H9 (cell line): ENCODE results near the gene CCSER2. TPM values are rescaled to one million over a fixed set of nuclear protein-coding genes. Genes with fewer than 3 reads are reported as not detected.

Source experiments
- DNase-seq: peaks from one replicate; pipeline ENCODE4 v3.0.0-alpha.2; 2017
- H2AFZ ChIP-seq: one replicate; pipeline ENCODE4 v1.6.1; 2013; ENCODE audit warnings: mild to moderate bottlenecking, low read length, control low read depth, moderate library complexity
- H2AK5ac ChIP-seq: 2 replicates; pipeline ENCODE4 v1.6.1; 2013; ENCODE audit warnings: low read length, control low read depth, mixed read lengths; ENCODE audit not compliant: insufficient read length
- H2BK120ac ChIP-seq: one replicate; pipeline ENCODE4 v1.6.1; 2013; ENCODE audit warnings: low read depth, mild to moderate bottlenecking, low read length, control low read depth, inconsistent platforms; ENCODE audit not compliant: poor library complexity, severe bottlenecking
- H2BK12ac ChIP-seq: 2 replicates; pipeline ENCODE4 v1.6.1; 2013; ENCODE audit warnings: low read length, control low read depth, mixed read lengths, low read depth; ENCODE audit not compliant: insufficient read length
- H2BK15ac ChIP-seq: 2 replicates; pipeline ENCODE4 v1.6.1; 2013; ENCODE audit warnings: low read depth, low read length, control low read depth
- H2BK20ac ChIP-seq: one replicate; pipeline ENCODE4 v1.6.1; 2013; ENCODE audit warnings: low read depth, mild to moderate bottlenecking, low read length, control low read depth, inconsistent platforms; ENCODE audit not compliant: poor library complexity, severe bottlenecking
- H2BK5ac ChIP-seq: 2 replicates; pipeline ENCODE4 v1.6.1; 2013; ENCODE audit warnings: low read length, control low read depth, mixed read lengths; ENCODE audit not compliant: insufficient read length
- H3K14ac ChIP-seq: 2 replicates; pipeline ENCODE4 v1.6.1; 2013; ENCODE audit warnings: low read length, control low read depth; ENCODE audit not compliant: insufficient read depth
- H3K18ac ChIP-seq: 2 replicates; pipeline ENCODE4 v1.6.1; 2013; ENCODE audit warnings: low read depth, mild to moderate bottlenecking, mixed read lengths, low read length, control low read depth; ENCODE audit not compliant: insufficient read length
- H3K23ac ChIP-seq: 2 replicates; pipeline ENCODE4 v1.6.1; 2013; ENCODE audit warnings: low read length, control low read depth, mixed read lengths, low read depth; ENCODE audit not compliant: insufficient read length
- H3K23me2 ChIP-seq: 2 replicates; pipeline ENCODE4 v1.6.1; 2013; ENCODE audit warnings: low read depth, mild to moderate bottlenecking, mixed read lengths, low read length, control low read depth; ENCODE audit not compliant: insufficient read length, poor library complexity, severe bottlenecking
- H3K27ac ChIP-seq: 2 replicates; pipeline ENCODE4 v1.5.1; 2013; ENCODE audit warnings: low read length, control low read depth, mixed read lengths, low read depth; ENCODE audit not compliant: insufficient read length
- H3K27me3 ChIP-seq: 2 replicates; pipeline ENCODE4 v1.6.1; 2013; ENCODE audit warnings: low read length, control low read depth, inconsistent platforms; ENCODE audit not compliant: insufficient read depth
- H3K4ac ChIP-seq: 2 replicates; pipeline ENCODE4 v1.6.1; 2013; ENCODE audit warnings: low read depth, mild to moderate bottlenecking, control low read depth, inconsistent platforms, low read length, moderate library complexity
- H3K4me1 ChIP-seq: 2 replicates; pipeline ENCODE4 v1.6.1; 2013; ENCODE audit warnings: low read length, control low read depth, inconsistent platforms; ENCODE audit not compliant: insufficient read depth
- H3K4me2 ChIP-seq: 2 replicates; pipeline ENCODE4 v1.6.1; 2013; ENCODE audit warnings: low read length, control low read depth, mixed read lengths; ENCODE audit not compliant: insufficient read length, insufficient read depth
- H3K56ac ChIP-seq: 2 replicates; pipeline ENCODE4 v1.6.1; 2013; ENCODE audit warnings: low read depth, mild to moderate bottlenecking, mixed read lengths, low read length, control low read depth; ENCODE audit not compliant: insufficient read length
- H3K79me1 ChIP-seq: 2 replicates; pipeline ENCODE4 v1.6.1; 2013; ENCODE audit warnings: low read depth, mild to moderate bottlenecking, moderate library complexity, low read length, control low read depth, inconsistent platforms; ENCODE audit not compliant: insufficient read depth, poor library complexity, severe bottlenecking
- H3K79me2 ChIP-seq: 2 replicates; pipeline ENCODE4 v1.6.1; 2013; ENCODE audit warnings: low read length, control low read depth, inconsistent platforms; ENCODE audit not compliant: insufficient read depth
- H3K9ac ChIP-seq: 2 replicates; pipeline ENCODE4 v1.6.1; 2013; ENCODE audit warnings: low read length, control low read depth, mixed read lengths; ENCODE audit not compliant: insufficient read length; ENCODE audit errors: extremely low read depth
- H3K9me3 ChIP-seq: one replicate; pipeline ENCODE4 v1.6.1; 2013; ENCODE audit warnings: low read depth, low read length, inconsistent platforms; ENCODE audit not compliant: control insufficient read depth
- H3T11ph ChIP-seq: one replicate; pipeline ENCODE4 v1.6.1; 2013; ENCODE audit warnings: mild to moderate bottlenecking, low read length, control low read depth, inconsistent platforms
- H4K20me1 ChIP-seq: one replicate; pipeline ENCODE4 v1.6.1; 2013; ENCODE audit not compliant: control insufficient read depth, insufficient read length, insufficient read depth
- H4K5ac ChIP-seq: 2 replicates; pipeline ENCODE4 v1.6.1; 2013; ENCODE audit warnings: low read depth, mild to moderate bottlenecking, mixed read lengths, low read length, control low read depth; ENCODE audit not compliant: insufficient read length
- H4K8ac ChIP-seq: replicated peaks from 2 replicates; pipeline ENCODE4 v1.6.1; 2013; ENCODE audit warnings: low read length, control low read depth, mixed read lengths, low read depth; ENCODE audit not compliant: insufficient read length
- H4K91ac ChIP-seq: 2 replicates; pipeline ENCODE4 v1.6.1; 2013; ENCODE audit warnings: low read depth, mild to moderate bottlenecking, moderate library complexity, mixed read lengths, low read length, control low read depth; ENCODE audit not compliant: insufficient read length
- H3K27ac Mint-ChIP-seq, 3 experiments: 2 replicates in 2 of 3; 3 replicates in 1 of 3; pipeline ENCODE4 v1.8.0; 2020 to 2021; ENCODE audit warnings: mixed read lengths in 3 of 3, mild to moderate bottlenecking in 1 of 3, moderate library complexity in 1 of 3
- H3K27me3 Mint-ChIP-seq: 2 replicates; pipeline ENCODE4 v1.8.0; 2021; ENCODE audit warnings: low read depth, mild to moderate bottlenecking, moderate library complexity, mixed read lengths
- H3K36me3 Mint-ChIP-seq, 3 experiments: 2 replicates in 2 of 3; 3 replicates in 1 of 3; pipeline ENCODE4 v1.8.0; 2020 to 2021; ENCODE audit warnings: low read depth in 3 of 3, mixed read lengths in 3 of 3; ENCODE audit not compliant: insufficient read depth in 1 of 3
- H3K4me1 Mint-ChIP-seq, 2 experiments: 2 replicates each; pipeline ENCODE4 v1.8.0; 2020; ENCODE audit warnings: mixed read lengths in 2 of 2
- H3K4me3 Mint-ChIP-seq, 2 experiments: 2 replicates in 1 of 2; 3 replicates in 1 of 2; pipeline ENCODE4 v1.8.0; 2020 to 2021; ENCODE audit warnings: mild to moderate bottlenecking in 2 of 2, mixed read lengths in 2 of 2, moderate library complexity in 1 of 2
- H3K9me3 Mint-ChIP-seq, 2 experiments: 2 replicates in 1 of 2; 3 replicates in 1 of 2; pipeline ENCODE4 v1.8.0; 2020; ENCODE audit warnings: mild to moderate bottlenecking in 2 of 2, mixed read lengths in 2 of 2, moderate library complexity in 1 of 2
- WGBS: extraction: QIAGEN DNeasy Blood & Tissue Kit; methylation state at CpG from one replicate; pipeline ENCODE4 v1.1.7; 2013; ENCODE audit warnings: missing lambda C conversion rate, low lambda C conversion rate, mixed read lengths; ENCODE audit not compliant: insufficient read length; ENCODE audit errors: extremely low coverage; 5-methylcytosine and 5-hydroxymethylcytosine counted together
- total RNA-seq: library from RNA; stranded (reverse); gene quantifications from 2 replicates; pipeline ENCODE4 v1.2.1, GENCODE V29; 2021
- TF ChIP-seq, protein P1 (sequence below): fragments of 200-600 bp; sonication (generic); conservative IDR thresholded peaks from 3 replicates; pipeline ENCODE4 v1.8.0; 2021; ENCODE audit warnings: antibody characterized with exemption, mild to moderate bottlenecking

The CCSER2 gene
- total RNA-seq, 1 experiment from 2014 or later = 22.2 TPM

DNA sequence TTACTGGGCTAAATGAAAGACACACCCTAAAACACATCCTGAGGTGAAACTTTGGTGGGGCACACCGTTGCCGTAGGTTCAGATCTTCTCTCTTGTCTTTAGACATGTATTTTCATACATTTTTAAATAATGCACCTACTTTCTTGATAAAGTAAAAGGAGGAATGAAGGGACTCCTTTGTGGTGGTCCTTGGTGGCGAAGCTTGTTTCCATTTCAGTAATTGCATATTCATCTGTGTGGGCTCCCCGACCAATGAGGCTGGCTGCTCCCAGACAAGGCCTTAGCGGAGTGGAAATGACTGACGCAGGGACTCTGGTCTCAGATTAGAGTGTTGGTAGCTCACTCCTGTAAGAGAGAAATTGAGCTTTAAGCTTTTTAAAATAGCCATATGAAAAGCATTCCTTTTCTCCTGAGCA lies 815 bp downstream of the CCSER2 start:
- WGBS = no CpG with 5 or more reads among the region's 6 CpGs

More for the DNA sequence above, 815 bp downstream of the CCSER2 start:
- Histone ChIP-seq H4K5ac (no peak overlapping the region), H3K56ac (no peak overlapping the region), H4K91ac (no peak overlapping the region), H3K27me3 (no peaks in the 10 kb centered on the region), H3K79me2 (peaks cover 11% of the 10 kb centered on the region; the same call in 1 of the 2 replicates), H2BK20ac (no peak overlapping the region), H2AK5ac (no peak overlapping the region), H4K20me1 (no peaks in the 10 kb centered on the region), H3K23ac (no peak overlapping the region), H3K18ac (no peak overlapping the region), H2BK12ac (no peak overlapping the region), H3K23me2 (peaks cover 3% of the 10 kb centered on the region), H3K14ac (no peak overlapping the region), H3K9me3 (no peaks in the 10 kb centered on the region), H2BK15ac (no peak overlapping the region), H3K9ac (peak overlapping the region; percentile 69), H3T11ph (no peak overlapping the region), H3K27ac (no peak overlapping the region), H2BK120ac (no peak overlapping the region), H3K79me1 (no peaks in the 10 kb centered on the region), H2AFZ (no peak overlapping the region), H2BK5ac (no peak overlapping the region), H3K4me1 (peaks cover 4% of the 10 kb centered on the region; the same call in 1 of the 2 replicates), H3K4me2 (peak overlapping the region; percentile 82), H4K8ac (no peak overlapping the region), H3K4ac (no peak overlapping the region)
- Mint-ChIP-seq H3K9me3 (no peaks in the 10 kb centered on the region), H3K27ac (peak overlapping the region; percentile 83 to 92 (median 91)), H3K4me3 (peak overlapping the region; percentile 86 to 92), H3K4me1 (peaks cover 38 to 39% of the 10 kb centered on the region in 2 experiments), H3K36me3 (no peaks in the 10 kb centered on the region), H3K27me3 (no peaks in the 10 kb centered on the region; the same call in 1 of the 2 replicates)
- DNase-seq = peak; percentile 50
- TF ChIP-seq, protein P1, sequence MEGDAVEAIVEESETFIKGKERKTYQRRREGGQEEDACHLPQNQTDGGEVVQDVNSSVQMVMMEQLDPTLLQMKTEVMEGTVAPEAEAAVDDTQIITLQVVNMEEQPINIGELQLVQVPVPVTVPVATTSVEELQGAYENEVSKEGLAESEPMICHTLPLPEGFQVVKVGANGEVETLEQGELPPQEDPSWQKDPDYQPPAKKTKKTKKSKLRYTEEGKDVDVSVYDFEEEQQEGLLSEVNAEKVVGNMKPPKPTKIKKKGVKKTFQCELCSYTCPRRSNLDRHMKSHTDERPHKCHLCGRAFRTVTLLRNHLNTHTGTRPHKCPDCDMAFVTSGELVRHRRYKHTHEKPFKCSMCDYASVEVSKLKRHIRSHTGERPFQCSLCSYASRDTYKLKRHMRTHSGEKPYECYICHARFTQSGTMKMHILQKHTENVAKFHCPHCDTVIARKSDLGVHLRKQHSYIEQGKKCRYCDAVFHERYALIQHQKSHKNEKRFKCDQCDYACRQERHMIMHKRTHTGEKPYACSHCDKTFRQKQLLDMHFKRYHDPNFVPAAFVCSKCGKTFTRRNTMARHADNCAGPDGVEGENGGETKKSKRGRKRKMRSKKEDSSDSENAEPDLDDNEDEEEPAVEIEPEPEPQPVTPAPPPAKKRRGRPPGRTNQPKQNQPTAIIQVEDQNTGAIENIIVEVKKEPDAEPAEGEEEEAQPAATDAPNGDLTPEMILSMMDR = no peak
